Measurements from ENCODE around the gene UBA3.

The UBA3 gene

GRCh38 chr3:69080233-69080920 is at the start of gene UBA3:
UBA3 (minus strand) TSS chr3:69080365; CDS start chr3:69080353, 12 bp downstream.
- H3K27ac Mint-ChIP-seq: peak within 1 kb of the TSS; percentile 85
- H3K36me3 Mint-ChIP-seq: peaks cover 5% of the 10 kb centered on the region
- peak within 1 kb of the TSS; percentile 80 for H3K4me3 Mint-ChIP-seq
- peak; percentile 80 for ATAC-seq
- H3K9me3 Mint-ChIP-seq: no peaks in the 10 kb centered on the region
- peaks cover 69% of the 10 kb centered on the region for H3K4me1 Mint-ChIP-seq
- no peaks in the 10 kb centered on the region for H3K27me3 Mint-ChIP-seq

DNA sequence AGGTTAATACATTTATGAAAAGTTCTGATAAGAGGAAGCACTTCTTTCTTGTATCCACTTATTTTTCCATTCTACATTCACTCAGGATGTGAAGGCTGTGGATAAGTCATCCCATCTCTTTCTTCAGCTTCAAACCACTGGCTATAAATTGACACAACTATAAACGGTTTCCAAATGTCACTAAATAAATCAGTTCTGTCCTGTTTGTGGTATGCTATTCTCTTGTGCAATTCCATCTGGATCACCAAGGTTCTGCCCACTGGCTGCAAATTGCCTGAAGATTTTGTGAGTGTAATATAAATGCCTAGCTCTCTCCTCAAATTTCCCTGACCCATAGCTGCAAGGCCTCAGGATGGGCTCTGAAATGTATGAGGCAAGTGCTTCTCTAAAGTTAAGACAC is 49.4 kb upstream of the UBA3 start:
- no peak for ATAC-seq
- Mint-ChIP-seq H3K27me3 (no peaks in the 10 kb centered on the region), H3K9me3 (no peaks in the 10 kb centered on the region), H3K4me3 (no peak overlapping the region), H3K4me1 (no peaks in the 10 kb centered on the region), H3K27ac (no peak overlapping the region), H3K36me3 (no peaks in the 10 kb centered on the region)

GRCh38 chr3:69128509-69128908 is 48.3 kb upstream of the UBA3 start:
- H3K9me3 Mint-ChIP-seq: no peaks in the 10 kb centered on the region
- no peak overlapping the region for H3K27ac Mint-ChIP-seq
- no peak overlapping the region for H3K4me3 Mint-ChIP-seq
- H3K4me1 Mint-ChIP-seq: no peaks in the 10 kb centered on the region
- ATAC-seq: no peak
- H3K27me3 Mint-ChIP-seq: peaks cover 6% of the 10 kb centered on the region
- no peaks in the 10 kb centered on the region for H3K36me3 Mint-ChIP-seq

DNA sequence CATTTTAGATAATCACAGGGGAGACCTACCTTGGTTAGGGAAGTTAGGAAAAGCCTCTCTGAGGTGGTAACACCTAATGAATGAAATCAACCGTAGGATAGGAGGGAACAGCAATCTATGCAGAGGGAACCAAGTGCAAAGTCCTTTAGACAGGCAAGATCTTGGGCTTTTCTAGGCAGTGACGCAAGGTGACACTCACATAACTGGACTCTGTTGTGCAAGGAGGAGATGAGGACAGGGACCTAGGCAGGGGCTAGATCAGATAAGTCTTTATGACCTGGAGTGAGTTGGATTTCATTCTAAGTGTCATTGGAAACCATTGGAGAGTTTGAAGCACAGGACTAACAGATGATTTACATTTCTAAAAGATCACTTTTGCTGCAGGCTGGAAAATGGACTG is 46.8 kb upstream of the UBA3 start:
- Mint-ChIP-seq H3K9me3 (no peaks in the 10 kb centered on the region), H3K27ac (no peak overlapping the region), H3K4me1 (no peaks in the 10 kb centered on the region), H3K27me3 (peaks cover 8% of the 10 kb centered on the region), H3K36me3 (no peaks in the 10 kb centered on the region), H3K4me3 (no peak overlapping the region)
- no peak for ATAC-seq

- no peaks in the 10 kb centered on the region for H3K36me3 Mint-ChIP-seq
Measured at GRCh38 chr3:69126216-69126615, 46.1 kb upstream of the UBA3 start.

GRCh38 chr3:69122403-69122802 is 42.2 kb upstream of the UBA3 start, which contains the start of gene LMOD3:
LMOD3 (minus strand) TSS chr3:69122595; CDS start chr3:69122386, 209 bp downstream.
- Mint-ChIP-seq H3K4me1 (peaks cover 5% of the 10 kb centered on the region), H3K36me3 (no peaks in the 10 kb centered on the region), H3K27me3 (peaks cover 8% of the 10 kb centered on the region), H3K27ac (no peak within 1 kb of the TSS), H3K9me3 (no peaks in the 10 kb centered on the region), H3K4me3 (no peak within 1 kb of the TSS)
- ATAC-seq: no peak

More at GRCh38 chr3:69126216-69126615, 46.1 kb upstream of the UBA3 start:
- H3K4me1 Mint-ChIP-seq: peaks cover under 1% of the 10 kb centered on the region
- no peak overlapping the region for H3K27ac Mint-ChIP-seq
- H3K27me3 Mint-ChIP-seq: peaks cover 8% of the 10 kb centered on the region
- no peaks in the 10 kb centered on the region for H3K9me3 Mint-ChIP-seq
- ATAC-seq: no peak
- H3K4me3 Mint-ChIP-seq: no peak overlapping the region

DNA sequence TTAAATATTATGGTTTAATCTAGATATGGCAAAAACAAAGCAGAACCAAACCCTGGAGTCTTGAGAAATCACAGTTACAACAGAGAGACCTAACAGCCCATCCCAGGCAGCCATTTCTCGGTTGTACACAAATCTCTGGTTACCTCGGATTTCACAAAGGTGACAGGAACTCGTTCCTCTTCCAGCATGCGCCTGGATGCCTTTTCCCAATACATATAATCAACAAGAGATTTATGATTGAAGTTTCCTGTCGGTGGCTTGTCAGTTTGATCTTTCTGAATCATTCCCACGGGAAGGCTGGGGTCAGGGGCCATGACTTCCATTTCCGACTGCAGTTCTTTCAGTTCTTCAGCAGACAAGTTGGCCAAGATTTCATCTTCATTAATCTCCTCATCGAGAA is 41.8 kb upstream of the UBA3 start:
- H3K4me3 Mint-ChIP-seq: no peak overlapping the region
- H3K27ac Mint-ChIP-seq: no peak overlapping the region
- H3K36me3 Mint-ChIP-seq: no peaks in the 10 kb centered on the region
- H3K27me3 Mint-ChIP-seq: peaks cover 8% of the 10 kb centered on the region
- peaks cover 5% of the 10 kb centered on the region for H3K4me1 Mint-ChIP-seq
- no peaks in the 10 kb centered on the region for H3K9me3 Mint-ChIP-seq
- no peak for ATAC-seq

DNA sequence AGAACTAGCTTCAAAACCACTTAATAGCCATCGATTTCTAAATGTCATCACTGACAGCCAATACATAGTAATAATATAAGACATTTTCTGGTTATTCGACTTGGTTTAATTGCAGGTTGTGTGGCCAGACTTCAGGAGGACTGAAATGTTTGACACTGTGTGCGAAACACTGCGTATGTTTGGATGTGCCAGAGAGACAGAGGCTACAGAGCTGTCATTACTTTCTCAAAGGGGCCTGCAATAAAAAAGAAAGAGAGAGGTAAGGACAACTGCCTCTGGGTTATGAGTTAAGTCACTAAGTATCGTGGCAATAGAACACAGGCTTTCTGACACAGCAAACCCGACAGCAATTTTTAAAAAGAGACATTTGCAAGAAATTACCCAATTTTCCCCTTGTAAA is 41.3 kb upstream of the UBA3 start:
- Mint-ChIP-seq H3K27ac (no peak overlapping the region), H3K4me3 (no peak overlapping the region), H3K27me3 (peaks cover 8% of the 10 kb centered on the region), H3K4me1 (peaks cover 5% of the 10 kb centered on the region), H3K36me3 (no peaks in the 10 kb centered on the region), H3K9me3 (no peaks in the 10 kb centered on the region)
- ATAC-seq: no peak

GRCh38 chr3:69120879-69121464 is 40.8 kb upstream of the UBA3 start:
- ATAC-seq: peak; percentile 64

DNA sequence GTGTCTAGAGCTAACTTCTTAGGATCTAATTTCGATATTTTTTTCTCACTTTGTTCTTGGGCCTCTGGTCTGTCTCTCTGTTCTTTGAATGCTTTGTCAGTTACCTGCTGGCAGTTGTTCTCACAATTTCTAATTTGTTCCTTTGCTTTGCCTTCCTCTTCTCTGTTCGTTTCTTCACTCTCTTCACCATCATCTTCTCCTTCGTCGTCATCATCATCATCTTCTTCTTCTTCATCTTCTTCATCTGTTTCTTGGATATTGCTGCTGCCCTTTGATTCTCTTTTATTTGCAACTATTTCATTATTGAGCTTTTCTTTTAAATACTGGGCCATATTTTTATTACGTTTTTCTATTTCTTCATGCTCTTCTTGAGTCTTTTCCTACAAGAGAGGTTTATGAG is 39.5 kb upstream of the UBA3 start:
- Mint-ChIP-seq H3K27ac (no peak overlapping the region), H3K4me3 (no peak overlapping the region)

More at GRCh38 chr3:69120879-69121464, 40.8 kb upstream of the UBA3 start:
- Mint-ChIP-seq H3K27me3 (peaks cover 8% of the 10 kb centered on the region), H3K27ac (no peak overlapping the region), H3K4me3 (no peak overlapping the region), H3K9me3 (no peaks in the 10 kb centered on the region), H3K36me3 (no peaks in the 10 kb centered on the region), H3K4me1 (peaks cover 5% of the 10 kb centered on the region)

GRCh38 chr3:69119138-69119537 is 39.0 kb upstream of the UBA3 start:
- no peak for ATAC-seq
- Mint-ChIP-seq H3K36me3 (no peaks in the 10 kb centered on the region), H3K27me3 (peaks cover 8% of the 10 kb centered on the region), H3K4me1 (peaks cover 5% of the 10 kb centered on the region), H3K27ac (no peak overlapping the region), H3K9me3 (no peaks in the 10 kb centered on the region), H3K4me3 (no peak overlapping the region)

More for the DNA sequence above, 39.5 kb upstream of the UBA3 start:
- no peaks in the 10 kb centered on the region for H3K36me3 Mint-ChIP-seq
- H3K9me3 Mint-ChIP-seq: no peaks in the 10 kb centered on the region
- ATAC-seq: no peak
- H3K4me1 Mint-ChIP-seq: peaks cover 5% of the 10 kb centered on the region
- peaks cover 8% of the 10 kb centered on the region for H3K27me3 Mint-ChIP-seq

DNA sequence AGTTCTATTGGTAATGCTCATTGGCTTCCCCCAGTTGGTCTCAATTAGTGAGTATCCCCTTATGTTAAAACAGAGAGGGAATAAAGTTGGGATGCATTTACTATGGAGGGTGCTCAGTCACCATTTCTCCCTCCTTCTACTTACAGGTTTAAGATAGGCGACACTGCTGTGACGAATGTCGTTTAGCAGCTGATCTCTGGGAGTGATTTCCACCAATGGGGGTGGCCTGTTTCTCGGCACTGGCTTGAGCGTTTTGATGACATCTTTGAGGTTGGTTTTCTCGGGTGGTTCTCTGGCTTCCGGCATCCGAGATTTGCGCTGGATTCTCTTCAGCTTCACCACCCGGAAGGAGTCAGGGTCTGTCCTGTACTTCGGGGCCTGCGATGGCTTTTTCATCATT is 38.4 kb upstream of the UBA3 start:
- peaks cover 3% of the 10 kb centered on the region for H3K27me3 Mint-ChIP-seq
- no peak for ATAC-seq
- H3K36me3 Mint-ChIP-seq: no peaks in the 10 kb centered on the region
- peaks cover 5% of the 10 kb centered on the region for H3K4me1 Mint-ChIP-seq
- H3K4me3 Mint-ChIP-seq: no peak overlapping the region
- H3K9me3 Mint-ChIP-seq: no peaks in the 10 kb centered on the region
- H3K27ac Mint-ChIP-seq: no peak overlapping the region

DNA sequence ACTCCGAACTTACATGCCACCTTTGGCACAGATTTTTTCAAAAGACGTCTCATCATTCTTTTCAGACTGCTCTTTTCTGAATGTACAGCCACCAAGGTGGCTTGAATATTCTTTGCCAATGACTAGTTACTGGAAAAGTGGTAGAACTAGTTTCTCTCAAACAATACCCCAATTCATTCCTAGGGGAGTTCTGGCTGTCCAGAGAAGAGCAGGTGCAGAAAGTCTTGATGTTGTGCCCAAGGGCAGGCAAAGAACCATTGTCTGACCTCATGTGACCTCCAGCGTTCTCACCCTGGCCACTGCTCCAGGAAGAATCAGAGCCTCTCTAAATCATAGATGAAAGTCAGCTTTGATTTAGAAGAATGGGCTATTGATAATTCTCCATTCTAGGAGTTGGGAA is 36.7 kb upstream of the UBA3 start:
- H3K4me3 Mint-ChIP-seq: no peak overlapping the region
- H3K27me3 Mint-ChIP-seq: no peaks in the 10 kb centered on the region
- no peaks in the 10 kb centered on the region for H3K36me3 Mint-ChIP-seq
- peaks cover 5% of the 10 kb centered on the region for H3K4me1 Mint-ChIP-seq
- ATAC-seq: no peak
- no peaks in the 10 kb centered on the region for H3K9me3 Mint-ChIP-seq
- no peak overlapping the region for H3K27ac Mint-ChIP-seq

GRCh38 chr3:69116162-69116561 is 36.0 kb upstream of the UBA3 start:
- Mint-ChIP-seq H3K27ac (no peak overlapping the region), H3K4me1 (peaks cover 6% of the 10 kb centered on the region), H3K4me3 (no peak overlapping the region), H3K36me3 (no peaks in the 10 kb centered on the region), H3K27me3 (no peaks in the 10 kb centered on the region), H3K9me3 (no peaks in the 10 kb centered on the region)
- ATAC-seq: no peak

- H3K36me3 Mint-ChIP-seq: no peaks in the 10 kb centered on the region
- no peak overlapping the region for H3K27ac Mint-ChIP-seq
- H3K4me1 Mint-ChIP-seq: peaks cover 6% of the 10 kb centered on the region
- H3K4me3 Mint-ChIP-seq: no peak overlapping the region
- H3K27me3 Mint-ChIP-seq: no peaks in the 10 kb centered on the region
- ATAC-seq: no peak
- no peaks in the 10 kb centered on the region for H3K9me3 Mint-ChIP-seq
Measured at GRCh38 chr3:69115731-69116130, 35.6 kb upstream of the UBA3 start.

GRCh38 chr3:69113536-69113935 is 33.4 kb upstream of the UBA3 start:
- Mint-ChIP-seq H3K27ac (peak overlapping the region; percentile 4), H3K36me3 (no peaks in the 10 kb centered on the region), H3K4me3 (no peak overlapping the region), H3K27me3 (no peaks in the 10 kb centered on the region), H3K4me1 (peaks cover 6% of the 10 kb centered on the region), H3K9me3 (no peaks in the 10 kb centered on the region)
- ATAC-seq: no peak
